A549 (cell line): ENCODE data around the gene ADGRG1. TPM values are rescaled to one million over a fixed set of nuclear protein-coding genes. Genes with fewer than 3 reads are reported as not detected.

Experiments
- ATAC-seq, 2 experiments: fragments of 200-7000 bp in 1 of 2; fragments of >200 bp in 1 of 2; cut with Nextera tagmentation in 1 of 2; cut with Tn5 transposase in 1 of 2; 3 replicates each; pipeline versions ENCODE4 v1.8.0 to v1.9.1; 2018 to 2020; ENCODE audit warnings: mild to moderate bottlenecking in 1 of 2, moderate library complexity in 1 of 2
- CTCF ChIA-PET: fragments of 300-600 bp; sonication (Branson Sonifier 250); formaldehyde crosslinking; extraction: SDS; loops from one replicate; lab custom pipeline; 2021; ENCODE audit warnings: antibody characterized with exemption, inconsistent platforms; lab: Yijun Ruan, JAX
- POLR2A ChIA-PET: fragments of 350-600 bp; formaldehyde crosslinking; extraction: SDS; loops from one replicate; lab custom pipeline; 2021; ENCODE audit warnings: antibody characterized with exemption, inconsistent platforms; lab: Yijun Ruan, JAX
- DNase-seq, 2 experiments: peaks; one replicate each; pipeline versions ENCODE4 v3.0.0 to v3.0.0-alpha.2; 2011 to 2016; ENCODE audit warnings: low read depth in 1 of 2, low spot score in 1 of 2
- FAIRE-seq: peaks from 2 replicates; lab custom pipeline; 2011; peaks lifted over from hg19 to GRCh38; lab: Jason Lieb, UNC
- H3K27ac ChIP-seq, 2 experiments: fragments of >200 bp; sonication (Bioruptor Twin); formaldehyde crosslinking; 3 replicates each; pipeline ENCODE4 v1.5.1; 2016 to 2017
- H3K4me1 ChIP-seq: fragments of >200 bp; sonication (Bioruptor Twin); formaldehyde crosslinking; 3 replicates; pipeline ENCODE4 v1.6.1; 2016
- H3K4me2 ChIP-seq: fragments of >200 bp; sonication (Bioruptor Twin); formaldehyde crosslinking; 3 replicates; pipeline ENCODE4 v1.6.1; 2016
- H3K4me3 ChIP-seq: fragments of >200 bp; sonication (Bioruptor Twin); formaldehyde crosslinking; 3 replicates; pipeline ENCODE4 v1.5.1; 2016
- H3K9me3 ChIP-seq: fragments of >200 bp; sonication (Bioruptor Twin); formaldehyde crosslinking; 3 replicates; pipeline ENCODE4 v1.6.1; 2016
- CTCF ChIP-seq: fragments of >200 bp; sonication (Bioruptor Twin); formaldehyde crosslinking; IDR thresholded peaks from 3 replicates; pipeline ENCODE4 v1.5.1; 2016
- ELK1 ChIP-seq: fragments of 150-350 bp; IDR thresholded peaks from 2 replicates; pipeline ENCODE4 v1.6.1; 2014; ENCODE audit warnings: low read depth, mild to moderate bottlenecking, low read length
- ESRRA ChIP-seq: fragments of 150-350 bp; IDR thresholded peaks from 2 replicates; pipeline ENCODE4 v1.6.1; 2014; ENCODE audit warnings: mild to moderate bottlenecking, low read length, borderline replicate concordance
- FOSB ChIP-seq: fragments of 250-450 bp; sonication (Bioruptor Pico); IDR thresholded peaks from 2 replicates; pipeline ENCODE4 v1.5.0; 2020; ENCODE audit warnings: mild to moderate bottlenecking, moderate library complexity
- FOXS1 ChIP-seq: fragments of 250-450 bp; sonication (Bioruptor Pico); IDR thresholded peaks from 2 replicates; pipeline ENCODE4 v1.5.0; 2020; ENCODE audit warnings: mild to moderate bottlenecking, moderate library complexity
- HMGXB4 ChIP-seq: fragments of 250-450 bp; sonication (Bioruptor Pico); IDR thresholded peaks from 2 replicates; pipeline ENCODE4 v1.5.0; 2021; ENCODE audit warnings: mild to moderate bottlenecking, moderate library complexity, borderline replicate concordance
- HOXA7 ChIP-seq: fragments of 250-450 bp; sonication (Bioruptor Pico); IDR thresholded peaks from 2 replicates; pipeline ENCODE4 v1.5.0; 2020; ENCODE audit warnings: mild to moderate bottlenecking, moderate library complexity
- JUN ChIP-seq, 2 experiments: fragments of >200 bp; sonication (Bioruptor Twin); formaldehyde crosslinking; IDR thresholded peaks; 2 replicates in 1 of 2; 3 replicates in 1 of 2; pipeline ENCODE4 v1.6.1; 2016 to 2017
- MAFK ChIP-seq: fragments of 450-650 bp; IDR thresholded peaks from 2 replicates; pipeline ENCODE4 v1.6.1; 2014; ENCODE audit not compliant: partially characterized antibody
- NR3C1 ChIP-seq: fragments of >200 bp; sonication (Bioruptor Twin); formaldehyde crosslinking; IDR thresholded peaks from 3 replicates; pipeline ENCODE4 v1.6.1; 2017
- PBX3 ChIP-seq: IDR thresholded peaks from 2 replicates; pipeline ENCODE4 v1.6.1; 2012
- POLR2A ChIP-seq: IDR thresholded peaks from 2 replicates; pipeline ENCODE4 v1.6.1; 2012; ENCODE audit warnings: mild to moderate bottlenecking, low read length
- POLR2AphosphoS2 ChIP-seq: conservative IDR thresholded peaks from 2 replicates; pipeline ENCODE4 v1.6.1; 2012; ENCODE audit warnings: low read length, improper control_type of control experiment, inconsistent platforms
- RARB ChIP-seq: fragments of 250-450 bp; sonication (Bioruptor Pico); IDR thresholded peaks from 2 replicates; pipeline ENCODE4 v1.8.0; 2021; ENCODE audit warnings: mild to moderate bottlenecking, moderate library complexity
- REST ChIP-seq: fragments of 200-600 bp; sonication (generic); IDR thresholded peaks from 2 replicates; pipeline ENCODE4 v1.6.1; 2016; ENCODE audit warnings: antibody characterized with exemption, mild to moderate bottlenecking, moderate library complexity
- RFX5 ChIP-seq: fragments of 450-650 bp; IDR thresholded peaks from 2 replicates; pipeline ENCODE4 v1.7.1; 2014; ENCODE audit warnings: antibody characterized with exemption, mild to moderate bottlenecking, moderate library complexity
- TP53 ChIP-seq: fragments of 250-450 bp; sonication (Bioruptor Pico); IDR thresholded peaks from 2 replicates; pipeline ENCODE4 v1.5.0; 2021; ENCODE audit warnings: mild to moderate bottlenecking, moderate library complexity
- ZFP36 ChIP-seq: fragments of 450-650 bp; IDR thresholded peaks from 2 replicates; pipeline ENCODE4 v1.6.1; 2014; ENCODE audit warnings: borderline replicate concordance; ENCODE audit not compliant: partially characterized antibody
- WGBS: methylation state at CpG from one replicate; pipeline ENCODE4 v1.1.6; 2017; ENCODE audit errors: missing lambda C conversion rate; 5-methylcytosine and 5-hydroxymethylcytosine counted together
- polyA plus RNA-seq, 4 experiments: library from polyadenylated mRNA; depleted of rRNA in 3 of 4; stranded (reverse); fragments of >200 nt; fragmentation: RNase III in 1 of 4; extraction: RNeasy Plus Mini Kit Qiagen cat#74134 plus additional on column Dnase treatment in 1 of 4; gene quantifications; 2 replicates in 3 of 4; 3 replicates in 1 of 4; pipeline ENCODE4 v1.2.3, GENCODE V29; 2011 to 2017

ADGRG1 gene
- polyA plus RNA-seq, 2 of the 4 experiments (the other 2 are of a cell fraction), result 28.3 to 142 TPM

GRCh38 chr16:57616876-57617275 lies 11.6 kb upstream of the ADGRG1 start:
- DNase-seq, result no peak
- no peak overlapping the region for H3K4me2 ChIP-seq
- H3K9me3 ChIP-seq, result no peaks in the 10 kb centered on the region
- TF ChIP-seq HOXA7 (CRISPR knock-in tag) (no peak), NR3C1 (no peak), JUN (IDR thresholded peaks at IDR 0.05) (no peak)
- no peak overlapping the region for H3K4me3 ChIP-seq
- FAIRE-seq, result no peak
- POLR2A ChIA-PET, result no interaction called here
- H3K27ac ChIP-seq, result peak overlapping the region; percentile 91 to 98; a peak in 3 of 6 replicates
- H3K4me1 ChIP-seq, result peaks cover 57% of the 10 kb centered on the region
- no peak for ATAC-seq
- CTCF ChIA-PET, result interaction anchor here (1.0 to 12.2 kb wide), 5 partner anchors 11 to 31 kb away, joined by 3 to 100 read pairs (median 15); partner anchors contain the start of gene ADGRG1
- WGBS, result 74% methylated on average over 4 of the region's 4 CpGs

- 87% methylated on average over 8 of the region's 8 CpGs for WGBS
- FAIRE-seq (no peak), ATAC-seq (no peak), DNase-seq (no peak)
- Histone ChIP-seq H3K4me3 (no peak overlapping the region), H3K9me3 (no peaks in the 10 kb centered on the region), H3K4me2 (peak overlapping the region; percentile 8; the same call in 1 of the 3 replicates), H3K27ac (peak overlapping the region; percentile 91 to 98), H3K4me1 (peaks cover 63% of the 10 kb centered on the region)
- ChIA-PET CTCF (interaction anchor here (0.7 to 12.2 kb wide), 7 partner anchors 8 to 30 kb away, joined by 3 to 100 read pairs (median 4); partner anchors contain the start of gene ADGRG1), POLR2A (no interaction called here)
- TF ChIP-seq ESRRA (no peak), REST (no peak), ELK1 (no peak), PBX3 (no peak), FOXS1 (CRISPR knock-in tag) (no peak), ZFP36 (no peak), POLR2AphosphoS2 (no peak), RARB (CRISPR knock-in tag) (no peak), POLR2A (no peak), MAFK (no peak), FOSB (CRISPR knock-in tag) (no peak), RFX5 (no peak), TP53 (CRISPR knock-in tag) (no peak), HMGXB4 (CRISPR knock-in tag) (no peak), CTCF (no peak)
Measured at GRCh38 chr16:57617604-57618111, 10.8 kb upstream of the ADGRG1 start.
